Measurements from ENCODE around the gene KRTAP10-11.

Gene KRTAP10-11

DNA sequence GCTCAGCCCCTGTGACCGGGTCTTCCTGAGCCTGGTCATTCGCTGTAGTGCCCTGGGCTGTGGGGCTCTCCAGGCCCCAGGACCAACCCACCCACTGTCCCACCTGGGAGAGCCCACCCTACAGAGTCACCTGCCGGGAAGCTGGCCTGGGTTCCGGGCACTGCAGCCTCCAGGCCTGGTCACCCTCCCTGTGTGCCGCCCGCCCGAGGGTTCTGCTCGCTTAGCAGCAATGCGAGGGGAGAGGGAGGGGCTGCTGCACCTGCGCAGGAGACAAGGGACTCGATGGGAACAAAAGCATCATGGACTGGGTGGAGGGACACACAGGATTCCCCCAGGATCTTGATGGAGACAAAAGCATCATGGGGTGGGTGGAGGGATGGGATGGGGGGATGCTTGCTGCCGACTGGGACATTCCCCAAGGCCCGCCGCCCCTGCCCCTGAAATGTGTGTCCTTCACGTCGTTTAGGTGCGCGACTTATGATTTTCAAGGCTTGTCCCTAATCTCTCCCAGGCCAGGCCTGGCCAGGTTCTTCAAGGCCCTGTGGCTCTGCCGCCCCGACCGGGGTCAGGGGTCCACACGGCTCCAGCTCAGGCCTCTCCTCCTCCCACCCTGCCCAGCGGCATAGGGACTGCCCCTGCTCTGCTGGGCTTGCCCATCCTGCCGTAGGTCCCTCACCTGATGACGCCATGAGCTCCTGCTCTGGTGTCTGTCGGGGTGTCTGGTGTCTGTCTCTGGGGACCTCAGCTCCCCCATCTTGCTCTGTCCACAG is 32.6 kb upstream of the KRTAP10-11 start:
- H3K27ac ChIP-seq, result no peak overlapping the region
- no peak overlapping the region for H3K4me3 ChIP-seq
- H3K9ac ChIP-seq (ENCODE audit: insufficient read length), result no peak overlapping the region
- peaks cover under 1% of the 10 kb centered on the region; the same call in 1 of the 2 replicates for H3K36me3 ChIP-seq (ENCODE audit: insufficient read depth, low read length)
- H3K9me3 ChIP-seq (ENCODE audit: low read depth, low read length), result no peaks in the 10 kb centered on the region
- no peak for TF ChIP-seq EZH2 (IDR thresholded peaks at IDR 0.05)
- no peak for DNase-seq (ENCODE audit: low read depth, low spot score)

DNA sequence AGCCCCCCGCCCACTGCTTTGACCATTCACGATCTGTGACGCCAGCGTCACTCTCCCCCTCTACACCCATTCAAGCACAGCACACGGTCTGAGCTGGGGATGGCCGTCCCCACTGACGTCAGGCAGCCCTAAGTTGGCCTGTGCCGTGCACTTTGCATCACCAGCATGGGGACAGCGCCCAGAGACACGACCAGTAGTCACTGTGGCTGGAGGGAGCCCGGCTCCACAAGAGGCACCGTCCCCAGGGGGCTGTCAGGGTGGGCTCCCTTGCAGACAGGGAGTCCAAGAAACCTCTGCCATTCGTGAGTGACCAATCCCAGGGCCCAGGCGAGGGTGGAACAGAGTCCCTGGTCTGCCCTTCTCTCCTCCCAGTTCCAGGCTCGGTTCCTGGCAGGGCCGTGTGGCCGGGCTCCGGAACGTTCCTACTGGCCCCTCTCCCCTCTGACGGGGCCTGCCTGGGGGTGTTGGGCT is 32.0 kb upstream of the KRTAP10-11 start:
- DNase-seq (ENCODE audit: low read depth, low spot score), result no peak
- peaks cover 3% of the 10 kb centered on the region; the same call in 1 of the 2 replicates for H3K9me3 ChIP-seq (ENCODE audit: low read depth, low read length)
- H3K4me3 ChIP-seq, result no peak overlapping the region
- H3K9ac ChIP-seq (ENCODE audit: insufficient read length), result no peak overlapping the region
- TF ChIP-seq FOXP2 (optimal IDR thresholded peaks at IDR 0.05; ENCODE audit: control extremely low read depth, extremely low read length, insufficient read depth) (no peak), POLR2AphosphoS5 (IDR thresholded peaks at IDR 0.05; ENCODE audit: borderline replicate concordance, low read depth, low read length) (no peak), EZH2 (IDR thresholded peaks at IDR 0.05) (no peak)
- peaks cover 4% of the 10 kb centered on the region; the same call in 1 of the 2 replicates for H3K36me3 ChIP-seq (ENCODE audit: insufficient read depth, low read length)
- no peak overlapping the region for H3K27ac ChIP-seq

DNA sequence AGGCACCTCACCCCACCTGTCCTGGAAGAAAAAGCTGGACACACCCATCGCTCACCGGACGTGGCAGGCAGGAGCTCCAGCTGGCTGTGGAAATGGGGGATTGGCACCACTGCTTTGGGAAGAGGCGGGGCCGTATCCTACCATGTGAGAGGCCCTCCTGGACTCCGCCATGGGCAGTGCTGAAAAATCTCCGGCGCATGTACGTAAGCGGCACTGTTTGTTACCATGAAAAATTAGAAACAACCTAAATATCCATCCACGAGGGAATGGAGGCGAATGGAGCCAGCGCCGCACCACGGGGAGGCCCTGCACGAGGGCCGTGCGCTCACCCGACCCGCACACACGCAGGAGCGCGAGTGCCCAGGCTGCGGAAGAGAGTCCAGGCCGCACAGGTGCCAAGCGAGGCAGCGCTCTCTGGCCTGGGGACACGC is 31.2 kb upstream of the KRTAP10-11 start:
- Histone ChIP-seq H3K9ac (ENCODE audit: insufficient read length) (no peak overlapping the region), H3K9me3 (ENCODE audit: low read depth, low read length) (peaks cover 5% of the 10 kb centered on the region; the same call in 1 of the 2 replicates), H3K27ac (no peak overlapping the region), H3K4me3 (no peak overlapping the region), H3K36me3 (ENCODE audit: insufficient read depth, low read length) (peaks cover 7% of the 10 kb centered on the region; the same call in 1 of the 2 replicates)
- DNase-seq (ENCODE audit: low read depth, low spot score), result no peak
- TF ChIP-seq POLR2AphosphoS5 (IDR thresholded peaks at IDR 0.05; ENCODE audit: borderline replicate concordance, low read depth, low read length) (no peak), FOXP2 (optimal IDR thresholded peaks at IDR 0.05; ENCODE audit: control extremely low read depth, extremely low read length, insufficient read depth) (no peak), EZH2 (IDR thresholded peaks at IDR 0.05) (no peak)

DNA sequence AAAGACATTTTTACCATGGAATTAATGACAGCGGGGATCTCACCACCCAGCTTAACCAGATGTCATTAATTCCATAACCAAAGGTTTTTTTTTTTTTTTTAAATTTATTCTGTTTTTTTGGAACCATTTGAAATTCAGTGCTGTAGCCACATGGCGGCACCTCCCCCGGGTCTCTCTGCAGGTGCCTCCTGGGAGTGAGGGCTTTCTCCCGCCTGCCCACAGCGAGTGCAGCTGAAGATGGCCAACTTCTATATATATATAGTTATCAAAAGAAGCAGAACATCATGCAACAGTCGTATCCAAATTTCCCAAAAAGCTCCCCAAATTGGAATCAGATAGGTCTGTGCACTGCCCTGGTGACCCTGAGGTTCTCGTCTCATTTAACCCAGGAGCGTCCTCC is 30.7 kb upstream of the KRTAP10-11 start:
- Histone ChIP-seq H3K9ac (ENCODE audit: insufficient read length) (no peak overlapping the region), H3K36me3 (ENCODE audit: insufficient read depth, low read length) (peaks cover 8% of the 10 kb centered on the region; the same call in 1 of the 2 replicates), H3K9me3 (ENCODE audit: low read depth, low read length) (peaks cover 5% of the 10 kb centered on the region; the same call in 1 of the 2 replicates), H3K27ac (no peak overlapping the region), H3K4me3 (no peak overlapping the region)
- DNase-seq (ENCODE audit: low read depth, low spot score), result no peak
- TF ChIP-seq FOXP2 (optimal IDR thresholded peaks at IDR 0.05; ENCODE audit: control extremely low read depth, extremely low read length, insufficient read depth) (no peak), POLR2AphosphoS5 (IDR thresholded peaks at IDR 0.05; ENCODE audit: borderline replicate concordance, low read depth, low read length) (no peak), EZH2 (IDR thresholded peaks at IDR 0.05) (no peak)

DNA sequence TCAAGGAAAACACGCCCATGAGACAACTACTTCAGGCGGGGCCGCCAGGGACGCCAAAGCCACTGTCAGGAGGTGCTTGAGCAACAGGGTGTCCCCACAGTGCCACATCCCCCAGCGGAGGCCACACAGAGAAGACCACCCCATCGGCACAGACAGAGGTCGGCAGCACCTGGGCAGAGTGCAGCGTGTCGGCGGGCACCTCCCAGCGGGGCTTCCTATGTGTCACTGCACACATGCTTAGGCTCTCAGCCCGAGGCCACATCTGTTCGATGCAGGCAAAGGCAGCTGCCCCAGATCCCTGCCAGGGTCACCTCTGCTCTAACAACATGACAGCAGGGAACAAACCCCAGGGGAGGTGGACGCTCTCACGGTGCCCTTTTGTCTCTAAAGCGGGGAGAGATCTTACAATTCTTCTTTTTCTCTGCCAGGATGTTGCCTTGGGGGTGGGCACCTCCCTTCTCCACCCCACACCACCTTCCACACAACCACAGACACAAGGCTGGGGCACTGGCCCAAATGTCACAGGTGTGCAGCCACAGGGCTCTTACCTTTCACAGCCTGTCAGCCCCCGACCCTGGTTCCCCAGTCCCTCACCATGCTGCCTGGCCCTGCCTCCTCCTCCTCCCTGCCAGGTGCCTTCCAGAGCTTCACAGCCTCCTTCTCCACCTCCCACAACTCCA is 30.2 kb upstream of the KRTAP10-11 start:
- Histone ChIP-seq H3K4me3 (no peak overlapping the region), H3K9ac (ENCODE audit: insufficient read length) (no peak overlapping the region), H3K9me3 (ENCODE audit: low read depth, low read length) (peaks cover 5% of the 10 kb centered on the region; the same call in 1 of the 2 replicates), H3K27ac (no peak overlapping the region), H3K36me3 (ENCODE audit: insufficient read depth, low read length) (peaks cover 8% of the 10 kb centered on the region; the same call in 1 of the 2 replicates)
- DNase-seq (ENCODE audit: low read depth, low spot score), result no peak
- TF ChIP-seq EZH2 (IDR thresholded peaks at IDR 0.05) (no peak), FOXP2 (optimal IDR thresholded peaks at IDR 0.05; ENCODE audit: control extremely low read depth, extremely low read length, insufficient read depth) (no peak), POLR2AphosphoS5 (IDR thresholded peaks at IDR 0.05; ENCODE audit: borderline replicate concordance, low read depth, low read length) (no peak)

DNA sequence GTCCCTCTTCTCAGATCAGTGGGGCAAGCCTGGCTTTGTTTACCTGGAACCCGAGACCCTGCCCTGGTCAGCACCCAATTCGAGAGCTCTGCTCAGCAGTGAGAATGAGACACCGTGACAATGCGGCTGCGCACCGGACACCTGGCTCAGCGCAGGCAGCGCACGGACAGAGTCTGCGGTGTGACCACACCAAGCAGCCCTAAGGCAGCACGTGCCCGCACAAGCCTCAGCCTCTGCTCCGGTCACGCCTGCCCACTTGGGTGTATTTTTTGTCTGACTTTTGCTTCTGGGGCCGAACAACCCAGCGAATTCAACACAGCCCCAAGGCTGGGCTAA is 29.7 kb upstream of the KRTAP10-11 start:
- H3K36me3 ChIP-seq (ENCODE audit: insufficient read depth, low read length), result peaks cover 8% of the 10 kb centered on the region; the same call in 1 of the 2 replicates
- H3K27ac ChIP-seq, result no peak overlapping the region
- no peak for DNase-seq (ENCODE audit: low read depth, low spot score)
- H3K9ac ChIP-seq (ENCODE audit: insufficient read length), result no peak overlapping the region
- peaks cover 5% of the 10 kb centered on the region; the same call in 1 of the 2 replicates for H3K9me3 ChIP-seq (ENCODE audit: low read depth, low read length)
- no peak overlapping the region for H3K4me3 ChIP-seq
- TF ChIP-seq FOXP2 (optimal IDR thresholded peaks at IDR 0.05; ENCODE audit: control extremely low read depth, extremely low read length, insufficient read depth) (no peak), EZH2 (IDR thresholded peaks at IDR 0.05) (no peak), POLR2AphosphoS5 (IDR thresholded peaks at IDR 0.05; ENCODE audit: borderline replicate concordance, low read depth, low read length) (no peak)

DNA sequence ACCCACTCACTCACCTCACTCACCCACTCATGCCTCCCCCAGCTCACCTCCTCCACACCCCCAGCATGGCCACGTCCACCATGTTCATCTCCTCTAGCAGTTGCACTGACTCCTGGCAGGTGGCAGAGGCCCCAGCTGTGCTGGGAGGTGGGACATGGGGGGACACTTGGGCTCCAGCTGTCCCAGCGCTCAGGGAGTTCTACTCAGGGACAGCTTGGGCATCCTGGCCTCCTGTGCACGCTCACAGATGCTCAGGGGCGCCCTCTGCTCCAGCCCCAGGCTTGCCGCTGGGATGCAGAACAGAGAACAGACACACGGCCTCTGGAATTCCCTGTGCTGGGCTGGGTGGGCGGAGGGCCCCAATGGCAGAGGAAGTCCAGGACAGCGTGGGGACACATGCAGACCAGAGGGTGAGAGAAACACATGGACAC is 29.1 kb upstream of the KRTAP10-11 start:
- TF ChIP-seq FOXP2 (optimal IDR thresholded peaks at IDR 0.05; ENCODE audit: control extremely low read depth, extremely low read length, insufficient read depth), result no peak
- TF ChIP-seq EZH2 (IDR thresholded peaks at IDR 0.05), result no peak
- TF ChIP-seq POLR2AphosphoS5 (IDR thresholded peaks at IDR 0.05; ENCODE audit: borderline replicate concordance, low read depth, low read length), result no peak
- Histone ChIP-seq H3K9ac (ENCODE audit: insufficient read length) (no peak overlapping the region), H3K27ac (no peak overlapping the region), H3K9me3 (ENCODE audit: low read depth, low read length) (peaks cover 5% of the 10 kb centered on the region; the same call in 1 of the 2 replicates), H3K4me3 (no peak overlapping the region), H3K36me3 (ENCODE audit: insufficient read depth, low read length) (peaks cover 8% of the 10 kb centered on the region; the same call in 1 of the 2 replicates)
- no peak for DNase-seq (ENCODE audit: low read depth, low spot score)

DNA sequence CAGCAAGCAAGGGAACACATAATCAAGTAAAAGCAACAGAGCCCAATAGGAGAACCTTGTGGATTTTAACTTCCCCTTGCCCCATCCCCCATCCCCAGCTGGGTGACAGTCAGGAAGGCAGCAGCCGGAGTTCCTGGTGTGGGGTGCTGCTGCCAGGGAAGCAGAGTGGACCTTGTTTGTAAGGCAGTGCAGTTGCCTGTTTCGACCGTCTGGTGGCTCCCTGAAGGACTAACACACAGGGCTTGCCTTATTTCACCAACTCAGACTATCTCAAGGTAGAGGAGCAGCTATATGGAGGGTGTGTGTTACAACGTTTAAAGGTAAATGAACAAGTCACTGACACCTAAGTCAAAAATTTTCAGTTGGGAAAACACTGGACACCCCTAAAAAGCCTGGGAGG is 27.7 kb upstream of the KRTAP10-11 start:
- TF ChIP-seq FOXP2 (optimal IDR thresholded peaks at IDR 0.05; ENCODE audit: control extremely low read depth, extremely low read length, insufficient read depth), result no peak
- no peak for TF ChIP-seq POLR2AphosphoS5 (IDR thresholded peaks at IDR 0.05; ENCODE audit: borderline replicate concordance, low read depth, low read length)
- TF ChIP-seq EZH2 (IDR thresholded peaks at IDR 0.05), result no peak
- peaks cover 12% of the 10 kb centered on the region for H3K9me3 ChIP-seq (ENCODE audit: low read depth, low read length)
- DNase-seq (ENCODE audit: low read depth, low spot score), result no peak
- H3K27ac ChIP-seq, result no peak overlapping the region
- 0 out of 2 replicates have a peak, but pooled peaks cover 8% of the 10 kb centered on the region for H3K36me3 ChIP-seq (ENCODE audit: insufficient read depth, low read length)
- no peak overlapping the region for H3K9ac ChIP-seq (ENCODE audit: insufficient read length)
- H3K4me3 ChIP-seq, result no peak overlapping the region
